Thoracic aorta (tissue), 2 donors: ENCODE measurements around the gene RNF217. TPM values are rescaled to one million over a fixed set of nuclear protein-coding genes. Genes with fewer than 3 reads are reported as not detected.

ENCODE experiments used
- ATAC-seq: fragments of 150-250 bp; one replicate; pipeline ENCODE4 v1.8.0; 2017; ENCODE audit warnings: low read depth; ENCODE audit not compliant: insufficient number of reproducible peaks, low FRiP score
- DNase-seq: peaks from one replicate; pipeline ENCODE4 v3.0.0-alpha.2; 2020; ENCODE audit warnings: low spot score
- H3K27ac ChIP-seq, 2 donors: fragments of 200-600 bp; sonication (generic); 1 replicate in 1 of 2; 2 replicates in 1 of 2; pipeline ENCODE4 v1.5.1; 2016; ENCODE audit warnings: mild to moderate bottlenecking in 2 of 2, moderate library complexity in 2 of 2
- H3K27me3 ChIP-seq: fragments of 200-600 bp; sonication (generic); replicated peaks from 2 replicates; pipeline ENCODE4 v1.6.0; 2016; ENCODE audit warnings: mild to moderate bottlenecking; ENCODE audit not compliant: insufficient read depth
- H3K36me3 ChIP-seq: fragments of 200-600 bp; sonication (generic); one replicate; pipeline ENCODE4 v1.5.1; 2016
- H3K4me1 ChIP-seq, 2 donors: fragments of 200-600 bp; sonication (generic); 1 replicate in 1 of 2; 2 replicates in 1 of 2; pipeline versions ENCODE4 v1.5.1 to v1.6.0; 2016; ENCODE audit warnings: low read depth in 2 of 2, mild to moderate bottlenecking in 1 of 2; ENCODE audit not compliant: control insufficient read depth in 1 of 2
- H3K4me3 ChIP-seq: fragments of 200-600 bp; sonication (generic); 2 replicates; pipeline ENCODE4 v1.5.1; 2016; ENCODE audit warnings: mild to moderate bottlenecking
- H3K9me3 ChIP-seq: fragments of 200-600 bp; sonication (generic); 2 replicates; pipeline ENCODE4 v1.5.1; 2016
- total RNA-seq, 2 donors: library from RNA; depleted of rRNA; stranded (reverse); fragments of >200 nt; gene quantifications; one replicate each; pipeline versions ENCODE4 v1.1.0 to v1.2.3, GENCODE V29; 2016
- TF ChIP-seq, protein P1 (sequence below): fragments of 200-600 bp; sonication (generic); IDR thresholded peaks from one replicate; pipeline ENCODE4 v1.5.1; 2019; ENCODE audit warnings: antibody characterized with exemption

RNF217 gene
- total RNA-seq, 2 donors from 2014 or later = 36.3 to 44.2 TPM

DNA sequence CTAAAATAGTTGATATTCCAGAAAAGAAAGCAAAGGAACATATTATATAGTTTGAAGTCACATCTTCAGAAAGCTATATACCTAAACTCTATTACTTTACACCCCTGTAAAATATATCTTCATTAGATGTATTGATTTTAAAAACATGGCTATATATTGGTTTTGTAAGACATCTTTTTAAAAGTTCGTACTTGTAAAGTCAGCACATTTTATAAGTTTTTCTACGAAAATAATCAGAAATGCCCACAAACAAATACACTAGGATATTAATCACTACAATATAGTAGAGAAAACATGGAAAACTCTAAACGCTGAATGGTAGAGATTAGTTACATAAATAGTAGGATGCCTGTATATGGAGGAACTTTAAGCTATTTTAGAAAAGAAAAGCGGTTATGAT, 52.9 kb downstream of the RNF217 start:
- Histone ChIP-seq H3K9me3 (no peaks in the 10 kb centered on the region), H3K27me3 (no peaks in the 10 kb centered on the region), H3K36me3 (no peaks in the 10 kb centered on the region), H3K27ac (no peak overlapping the region), H3K4me1 (peaks cover 12 to 24% of the 10 kb centered on the region in 2 donors), H3K4me3 (no peak overlapping the region)
- TF ChIP-seq, protein P1, sequence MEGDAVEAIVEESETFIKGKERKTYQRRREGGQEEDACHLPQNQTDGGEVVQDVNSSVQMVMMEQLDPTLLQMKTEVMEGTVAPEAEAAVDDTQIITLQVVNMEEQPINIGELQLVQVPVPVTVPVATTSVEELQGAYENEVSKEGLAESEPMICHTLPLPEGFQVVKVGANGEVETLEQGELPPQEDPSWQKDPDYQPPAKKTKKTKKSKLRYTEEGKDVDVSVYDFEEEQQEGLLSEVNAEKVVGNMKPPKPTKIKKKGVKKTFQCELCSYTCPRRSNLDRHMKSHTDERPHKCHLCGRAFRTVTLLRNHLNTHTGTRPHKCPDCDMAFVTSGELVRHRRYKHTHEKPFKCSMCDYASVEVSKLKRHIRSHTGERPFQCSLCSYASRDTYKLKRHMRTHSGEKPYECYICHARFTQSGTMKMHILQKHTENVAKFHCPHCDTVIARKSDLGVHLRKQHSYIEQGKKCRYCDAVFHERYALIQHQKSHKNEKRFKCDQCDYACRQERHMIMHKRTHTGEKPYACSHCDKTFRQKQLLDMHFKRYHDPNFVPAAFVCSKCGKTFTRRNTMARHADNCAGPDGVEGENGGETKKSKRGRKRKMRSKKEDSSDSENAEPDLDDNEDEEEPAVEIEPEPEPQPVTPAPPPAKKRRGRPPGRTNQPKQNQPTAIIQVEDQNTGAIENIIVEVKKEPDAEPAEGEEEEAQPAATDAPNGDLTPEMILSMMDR = no peak
- ATAC-seq = no peak
- DNase-seq = no peak

DNA sequence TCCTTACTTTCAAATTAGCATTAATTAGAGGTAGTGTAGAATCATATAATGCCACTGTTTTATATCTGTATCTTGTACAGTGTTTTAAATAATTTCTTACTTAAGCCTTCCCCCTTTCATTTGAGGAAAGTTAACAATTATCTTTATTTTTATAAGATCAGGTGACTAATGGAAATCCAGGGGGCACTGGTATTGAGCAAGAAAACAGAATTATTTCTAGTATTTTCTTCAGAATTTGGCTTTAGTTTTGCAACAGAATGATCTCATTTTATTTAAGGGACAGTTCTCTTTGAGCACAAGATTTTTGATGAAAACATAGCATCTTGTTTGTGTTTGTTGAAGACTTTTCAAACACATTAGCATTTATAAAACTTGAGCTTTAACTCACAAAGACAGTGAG, 55.9 kb downstream of the RNF217 start:
- Histone ChIP-seq H3K27ac (no peak overlapping the region), H3K36me3 (no peaks in the 10 kb centered on the region), H3K4me3 (no peak overlapping the region), H3K27me3 (no peaks in the 10 kb centered on the region), H3K4me1 (peaks cover 14 to 48% of the 10 kb centered on the region in 2 donors), H3K9me3 (no peaks in the 10 kb centered on the region)
- TF ChIP-seq, protein P1 = no peak
- no peak for DNase-seq
- ATAC-seq = no peak

DNA sequence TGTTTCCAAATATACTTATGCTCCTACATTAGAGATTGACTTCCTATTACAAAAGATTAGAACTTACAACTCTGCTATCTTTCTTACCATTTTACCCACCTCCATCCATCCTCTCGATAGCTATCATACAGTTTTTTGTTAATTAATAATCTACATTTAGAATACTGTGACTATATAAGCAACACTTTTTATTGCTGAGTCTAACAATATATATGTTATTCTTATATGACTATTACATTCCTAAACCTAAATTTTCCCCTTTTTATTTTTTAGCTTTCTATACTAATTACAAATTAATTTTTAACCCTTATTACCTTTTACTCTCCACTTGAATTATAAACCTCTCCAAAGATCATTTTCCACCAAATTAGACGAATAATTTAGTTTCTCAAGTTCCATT, 57.0 kb downstream of the RNF217 start:
- Histone ChIP-seq H3K36me3 (no peaks in the 10 kb centered on the region), H3K27me3 (no peaks in the 10 kb centered on the region), H3K4me1 (peaks cover 9 to 43% of the 10 kb centered on the region in 2 donors), H3K27ac (no peak overlapping the region), H3K4me3 (no peak overlapping the region), H3K9me3 (no peaks in the 10 kb centered on the region)
- no peak for ATAC-seq
- TF ChIP-seq, protein P1 = no peak
- no peak for DNase-seq

DNA sequence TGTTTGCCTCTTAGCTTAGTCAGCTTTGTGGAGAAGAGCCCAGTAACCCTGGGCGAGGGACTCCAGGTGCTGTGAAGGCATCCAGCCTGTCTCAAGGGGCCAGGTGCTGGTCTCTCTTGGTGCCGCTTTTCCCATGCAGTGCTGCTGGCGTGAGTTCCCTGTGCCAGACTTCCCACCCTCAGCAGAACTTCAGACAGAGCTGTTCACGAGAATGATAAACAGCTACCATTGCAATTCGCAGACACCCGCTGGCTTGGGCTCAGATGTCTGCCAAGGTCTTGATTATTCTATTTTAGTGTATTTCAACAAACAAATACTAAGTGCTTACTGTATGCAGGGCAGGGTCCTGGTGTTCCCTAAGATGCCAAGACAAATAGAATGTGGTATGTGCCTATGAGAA, 57.7 kb downstream of the RNF217 start:
- H3K4me3 ChIP-seq = no peak overlapping the region
- DNase-seq (no peak), ATAC-seq (no peak)
- no peaks in the 10 kb centered on the region for H3K9me3 ChIP-seq
- H3K27me3 ChIP-seq = no peaks in the 10 kb centered on the region
- no peak overlapping the region for H3K27ac ChIP-seq
- peaks cover 6 to 44% of the 10 kb centered on the region in 2 donors for H3K4me1 ChIP-seq
- TF ChIP-seq, protein P1 = no peak
- H3K36me3 ChIP-seq = no peaks in the 10 kb centered on the region

DNA sequence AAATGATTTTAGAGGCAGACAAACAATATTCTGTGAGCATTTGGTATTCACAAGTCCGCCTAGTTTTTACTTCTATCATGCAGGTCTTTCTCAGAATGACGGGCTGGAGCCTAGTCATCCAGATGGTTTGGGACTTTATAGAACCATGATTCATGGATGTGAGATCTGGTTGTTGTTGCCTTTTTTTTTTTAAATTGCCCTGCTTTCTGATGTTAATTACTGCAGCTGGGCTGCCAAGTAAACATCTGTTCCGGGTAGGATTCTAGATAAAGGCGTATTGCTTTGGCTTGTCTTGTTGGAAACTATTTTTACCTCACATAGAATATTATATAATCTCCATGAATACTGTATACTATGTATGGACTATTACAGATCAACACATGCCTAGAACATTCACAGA, 58.1 kb downstream of the RNF217 start:
- Histone ChIP-seq H3K27ac (no peak overlapping the region), H3K27me3 (no peaks in the 10 kb centered on the region), H3K9me3 (no peaks in the 10 kb centered on the region), H3K4me3 (no peak overlapping the region), H3K36me3 (no peaks in the 10 kb centered on the region), H3K4me1 (peaks cover 6 to 48% of the 10 kb centered on the region in 2 donors)
- ATAC-seq (no peak), DNase-seq (no peak)
- TF ChIP-seq, protein P1 = no peak
